ENCODE data around the gene PTPRD.

- TF ChIP-seq REST (IDR thresholded peaks at IDR 0.05; ENCODE audit: insufficient read depth in 1 of 2, low read depth in 2 of 2, low read length in 2 of 2) (no peak), POLR2AphosphoS5 (IDR thresholded peaks at IDR 0.05; ENCODE audit: low read depth, low read length) (no peak), TAF1 (IDR thresholded peaks at IDR 0.05; ENCODE audit: borderline replicate concordance, insufficient read depth, low read length) (no peak), FOXP2 (optimal IDR thresholded peaks at IDR 0.05; ENCODE audit: borderline replicate concordance, extremely low read depth, extremely low read length, insufficient read depth) (no peak), SIN3A (IDR thresholded peaks at IDR 0.05; ENCODE audit: borderline replicate concordance, insufficient read depth, low read length) (no peak)
Measured at GRCh38 chr9:8555762-8556500, 2056.9 kb downstream of the PTPRD start.

Data from PFSK-1 (cell line).